ELR (cell line): Measurements from ENCODE around the gene CDC42BPA.
"Not testable (repeated sequence)": the region's sequence is repeated elsewhere in the genome, so short reads cannot be mapped to it uniquely, and the experiment has no call there.

Source experiments
- DNase-seq: peaks from one replicate; pipeline ENCODE4 v3.0.0-alpha.2; 2015; ENCODE audit warnings: low read depth

Gene CDC42BPA

DNA sequence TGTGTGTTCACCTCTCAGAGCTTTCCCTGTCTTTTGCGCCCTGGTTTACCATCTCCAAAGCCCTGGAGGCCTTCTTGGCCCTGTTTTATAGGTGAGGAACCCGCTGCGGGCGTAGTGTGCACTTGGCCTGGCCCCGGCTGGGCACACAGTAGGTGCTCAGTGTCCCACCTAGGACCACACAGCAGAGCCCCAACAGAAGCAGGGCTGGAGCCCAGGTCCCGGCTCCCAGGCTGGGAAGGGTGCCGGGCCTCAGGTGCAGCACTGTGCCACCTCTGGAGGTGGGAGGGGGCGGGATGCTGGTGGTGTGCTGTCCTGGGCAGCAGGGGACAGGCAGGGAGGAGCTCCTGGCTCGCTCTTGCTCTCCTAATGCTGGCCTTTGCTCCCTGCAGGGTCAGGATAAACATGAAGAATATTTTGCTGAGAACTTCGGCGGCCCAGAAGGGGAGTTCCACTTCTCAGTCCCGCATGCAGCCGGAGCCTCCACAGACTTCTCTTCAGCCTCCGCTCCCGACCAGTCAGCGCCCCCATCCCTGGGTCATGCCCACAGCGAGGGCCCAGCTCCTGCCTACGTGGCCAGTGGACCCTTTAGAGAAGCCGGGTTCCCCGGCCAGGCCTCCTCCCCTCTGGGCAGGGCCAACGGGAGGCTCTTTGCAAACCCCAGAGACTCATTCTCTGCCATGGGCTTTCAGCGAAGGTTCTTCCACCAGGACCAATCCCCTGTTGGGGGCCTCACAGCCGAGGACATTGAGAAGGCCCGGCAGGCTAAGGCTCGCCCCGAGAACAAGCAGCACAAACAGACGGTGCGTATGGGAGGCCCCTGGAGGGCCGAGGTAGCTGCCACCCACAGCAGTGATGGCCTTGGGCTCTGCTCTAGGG is 353.4 kb downstream of the CDC42BPA start:
- no peak for DNase-seq

DNA sequence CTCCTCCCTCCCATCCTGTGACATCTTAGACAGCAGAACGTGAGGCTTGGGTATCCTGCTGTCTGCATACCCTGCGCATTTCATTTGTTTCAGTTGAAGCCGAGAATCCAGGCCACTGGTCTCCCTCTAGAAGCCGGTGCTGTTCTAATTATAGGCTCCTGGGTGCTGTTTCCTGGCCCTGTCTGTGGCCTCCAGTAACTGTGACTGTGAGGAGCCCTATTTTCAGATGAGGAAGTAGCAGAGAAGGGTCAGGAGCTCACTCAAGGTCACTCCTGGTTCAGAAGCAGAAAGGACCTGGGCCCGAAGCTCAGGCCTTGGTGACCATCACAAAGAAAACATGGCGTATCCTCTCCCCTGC is 354.2 kb downstream of the CDC42BPA start:
- no peak for DNase-seq

DNA sequence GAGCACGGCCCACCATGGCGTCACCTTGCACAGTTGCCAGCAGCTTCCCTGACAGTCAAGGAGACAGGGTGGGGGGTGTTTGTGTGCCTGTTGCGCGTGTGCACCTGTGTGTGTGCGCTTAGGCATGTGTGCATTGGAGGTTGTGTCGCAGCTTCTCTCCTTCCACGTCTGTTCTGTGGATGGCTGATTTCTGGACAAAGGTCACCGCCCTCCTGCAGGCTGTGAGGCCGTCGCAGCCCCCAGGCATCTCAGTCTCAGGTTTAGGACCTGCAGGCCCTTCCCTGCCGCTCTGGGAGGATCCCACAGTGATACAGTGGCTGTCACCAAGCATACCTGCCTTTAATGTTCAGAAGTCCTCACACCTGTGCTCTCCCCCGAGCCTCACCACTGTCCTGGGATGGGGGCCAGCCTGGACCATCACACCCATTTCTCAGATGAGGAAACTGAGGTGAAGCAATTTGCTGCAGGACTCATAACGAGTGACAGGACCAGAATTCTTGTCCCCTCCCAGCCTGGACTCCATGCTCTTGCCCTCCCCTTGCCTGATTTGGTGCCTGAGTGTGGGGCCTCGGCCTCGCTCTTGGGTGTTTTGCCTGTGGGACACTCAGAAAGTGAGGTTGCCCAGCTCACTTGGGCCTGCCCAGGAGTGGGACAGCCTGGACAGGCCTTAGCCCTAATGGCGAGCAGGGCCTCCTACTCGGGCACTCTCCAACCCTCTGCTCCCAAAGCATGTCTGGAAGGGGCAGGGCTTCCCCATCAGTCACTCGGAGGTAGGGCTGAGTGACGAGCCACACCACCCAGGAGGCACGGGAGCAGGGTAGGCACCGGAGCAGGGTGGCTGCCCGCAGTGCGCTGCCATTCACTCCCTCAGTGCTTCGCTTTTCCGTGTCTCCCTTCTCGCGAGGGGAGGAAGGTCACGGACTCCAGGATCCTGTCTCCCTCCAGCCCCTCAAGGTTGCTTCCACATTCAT is 355.6 kb downstream of the CDC42BPA start:
- no peak for DNase-seq

DNA sequence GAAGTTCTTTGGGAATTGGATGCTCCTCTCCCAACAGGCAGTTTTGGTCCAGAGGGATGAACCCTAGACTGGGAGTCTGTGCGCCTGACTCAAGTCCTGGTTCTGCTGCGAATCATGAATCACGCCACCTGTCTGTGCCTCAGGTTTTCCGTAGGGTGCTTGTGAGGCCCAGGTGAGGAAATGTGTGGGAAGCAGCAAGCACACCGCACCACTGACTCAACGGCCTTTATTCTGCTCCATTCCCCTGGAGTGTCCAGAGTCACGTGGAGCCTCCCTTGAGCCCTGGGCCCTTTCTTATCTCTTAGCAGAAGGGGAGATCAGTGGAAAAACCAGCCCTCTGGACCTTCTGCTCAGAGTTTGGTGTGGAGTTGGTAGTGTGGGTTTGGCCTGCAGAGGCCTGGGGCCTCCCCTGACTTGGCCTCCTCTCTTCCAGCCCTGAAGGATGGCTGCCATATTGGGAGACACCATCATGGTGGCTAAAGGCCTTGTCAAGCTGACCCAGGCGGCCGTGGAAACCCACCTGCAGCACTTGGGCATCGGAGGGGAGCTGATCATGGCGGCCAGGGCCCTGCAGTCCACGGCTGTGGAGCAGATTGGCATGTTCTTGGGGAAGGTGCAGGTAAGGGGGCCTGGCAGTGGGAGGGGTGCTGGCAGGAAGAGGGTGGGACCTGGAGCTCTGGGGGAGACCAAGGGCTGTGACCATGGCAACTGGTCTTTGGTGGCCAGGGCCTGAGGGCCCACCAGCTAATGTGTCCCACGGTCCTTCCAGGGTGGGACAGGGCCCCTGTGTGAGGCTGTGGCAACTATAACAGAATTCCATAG is 357.1 kb downstream of the CDC42BPA start:
- DNase-seq: no peak

GRCh38 chr1:226960256-226960655 is 358.0 kb downstream of the CDC42BPA start:
- DNase-seq: no peak

DNA sequence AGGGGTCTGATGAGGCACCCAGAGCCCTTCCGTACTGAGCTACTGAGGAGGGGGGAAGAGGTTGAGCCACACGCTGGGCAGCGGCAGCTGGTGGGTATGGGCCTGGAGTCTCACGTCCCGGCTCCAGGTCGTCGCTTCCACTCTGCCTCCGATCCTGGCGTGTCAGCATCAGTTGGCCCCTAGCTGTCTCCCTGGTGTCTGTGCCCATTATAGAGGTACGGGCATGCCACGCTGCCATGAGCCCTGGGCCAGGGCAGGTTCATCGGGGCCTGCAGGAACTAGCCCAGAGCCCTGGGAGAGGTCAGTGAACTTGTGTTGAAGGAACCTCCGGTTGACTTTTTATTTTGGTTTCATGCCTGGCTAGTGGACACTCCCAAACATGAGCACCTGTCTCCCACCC is 360.0 kb downstream of the CDC42BPA start:
- no peak for DNase-seq

DNA sequence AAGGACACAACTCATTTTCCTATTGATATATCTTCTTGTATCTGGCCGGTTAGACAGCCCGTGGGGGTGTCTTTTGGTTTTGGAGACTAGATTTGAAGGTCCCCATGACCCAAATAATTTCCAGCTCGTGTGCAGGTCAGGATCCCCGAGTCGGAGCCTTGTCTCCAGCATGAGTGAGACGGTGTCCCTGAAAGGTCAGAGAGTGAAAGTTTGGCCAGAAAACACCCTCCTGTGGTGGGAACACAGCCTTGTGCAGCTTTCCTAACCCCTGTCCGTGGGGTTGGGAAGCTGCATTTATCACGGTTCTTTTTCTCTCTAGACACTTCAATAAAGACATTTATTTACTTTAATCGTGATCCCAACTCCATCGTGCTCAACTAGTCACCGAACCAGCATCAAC is 360.6 kb downstream of the CDC42BPA start:
- no peak for DNase-seq

DNA sequence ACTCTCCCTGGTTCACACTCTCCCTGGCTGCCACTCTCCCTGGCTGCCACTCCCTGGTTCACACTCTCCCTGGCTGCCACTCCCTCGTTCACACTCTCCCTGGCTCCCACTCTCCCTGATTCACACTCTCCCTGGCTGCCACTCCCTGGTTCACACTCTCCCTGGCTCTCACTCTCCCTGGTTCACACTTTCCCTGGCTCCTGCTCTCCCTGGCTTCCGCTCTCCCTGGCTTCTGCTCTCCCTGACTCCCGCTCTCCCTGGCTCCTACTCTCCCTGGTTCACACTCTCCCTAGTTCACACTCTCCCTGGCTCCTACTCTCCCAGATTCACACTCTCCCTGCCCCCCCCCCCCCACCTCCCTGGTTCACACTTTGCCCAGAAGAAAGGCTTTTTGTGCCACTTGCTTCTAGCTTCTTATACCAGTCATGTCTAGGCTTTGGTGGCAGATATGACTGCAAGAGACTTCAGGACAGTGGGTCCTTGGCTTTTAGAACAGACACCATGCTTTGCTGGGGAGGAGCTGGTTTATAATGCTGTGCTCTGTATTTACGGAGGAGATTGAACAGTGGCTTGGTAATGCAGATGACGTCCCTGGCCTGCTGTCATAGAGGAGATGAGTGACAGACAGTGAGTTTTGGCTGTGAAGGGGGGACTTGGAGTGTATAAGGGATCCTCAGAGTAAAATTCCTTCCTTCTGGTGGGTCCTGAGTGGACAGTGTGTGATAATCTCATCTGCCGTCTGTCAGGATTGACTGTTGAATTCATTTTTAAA is 361.2 kb downstream of the CDC42BPA start:
- no peak for DNase-seq

DNA sequence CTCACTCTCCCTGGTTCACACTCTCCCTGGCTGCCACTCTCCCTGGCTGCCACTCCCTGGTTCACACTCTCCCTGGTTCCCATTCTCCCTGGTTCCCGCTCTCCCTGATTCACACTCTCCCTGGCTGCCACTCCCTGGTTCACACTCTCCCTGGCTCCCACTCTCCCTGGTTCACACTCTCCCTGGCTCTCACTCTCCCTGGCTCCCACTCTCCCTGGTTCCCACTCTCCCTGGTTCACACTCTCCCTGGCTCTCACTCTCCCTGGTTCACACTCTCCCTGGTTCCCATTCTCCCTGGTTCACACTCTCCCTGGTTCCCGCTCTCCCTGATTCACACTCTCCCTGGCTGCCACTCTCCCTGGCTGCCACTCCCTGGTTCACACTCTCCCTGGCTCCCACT is 362.4 kb downstream of the CDC42BPA start:
- not testable (repeated sequence) for DNase-seq

- no peak for DNase-seq
Observed at GRCh38 chr1:226954777-226955176, 363.5 kb downstream of the CDC42BPA start.

- DNase-seq: no peak
Observed at GRCh38 chr1:226954337-226954736, 364.0 kb downstream of the CDC42BPA start.

DNA sequence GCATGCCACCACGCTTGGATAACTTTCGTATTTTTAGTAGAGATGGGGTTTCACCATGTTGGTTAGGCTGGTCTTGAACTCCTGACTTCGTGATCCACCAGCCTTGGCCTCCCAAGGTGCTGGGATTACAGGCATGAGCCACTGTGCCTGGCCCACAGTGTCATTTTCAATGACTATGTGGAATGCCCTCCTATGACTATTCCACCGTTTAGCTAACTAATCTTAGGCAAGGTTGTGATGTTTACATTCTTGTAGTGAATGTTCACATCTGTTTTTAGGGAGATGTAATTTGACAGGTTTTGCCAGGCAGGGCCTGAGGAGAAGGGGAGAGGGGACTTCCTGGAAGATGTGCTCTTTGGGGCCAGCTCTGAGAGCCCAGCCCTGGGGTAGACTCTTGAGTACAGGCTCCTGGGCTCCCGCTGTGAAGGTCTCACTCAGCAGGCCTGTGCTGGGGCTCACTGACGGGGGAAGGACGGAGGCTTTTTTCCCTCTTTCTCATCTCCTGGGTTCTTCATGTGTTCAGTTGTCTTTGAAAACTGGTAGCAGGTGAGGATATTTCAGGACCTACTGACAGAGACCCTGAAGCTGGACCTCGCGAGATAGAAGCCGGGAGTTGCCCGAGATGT is 365.0 kb downstream of the CDC42BPA start:
- no peak for DNase-seq

DNA sequence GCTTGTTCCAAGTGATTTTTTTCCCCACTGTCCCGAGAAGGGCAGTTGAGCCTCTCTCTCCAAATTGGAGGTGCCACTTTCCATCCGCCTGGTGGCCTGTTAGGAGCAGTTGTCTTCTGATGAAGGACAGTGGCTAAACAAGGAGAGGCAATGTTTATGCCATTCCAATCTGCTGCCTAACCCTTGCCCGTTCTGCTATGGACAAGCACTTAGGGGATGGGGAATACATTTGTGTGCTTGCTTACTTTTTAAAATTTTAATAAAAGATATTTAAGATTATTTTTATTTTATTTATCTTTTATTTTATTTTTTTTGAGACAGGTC is 366.2 kb downstream of the CDC42BPA start:
- DNase-seq: no peak

- no peak for DNase-seq
Observed at GRCh38 chr1:226951286-226952117, 366.8 kb downstream of the CDC42BPA start.

GRCh38 chr1:226950871-226951270 is 367.4 kb downstream of the CDC42BPA start:
- DNase-seq: no peak

- no peak for DNase-seq
Observed at GRCh38 chr1:226950316-226950715, 368.0 kb downstream of the CDC42BPA start.

DNA sequence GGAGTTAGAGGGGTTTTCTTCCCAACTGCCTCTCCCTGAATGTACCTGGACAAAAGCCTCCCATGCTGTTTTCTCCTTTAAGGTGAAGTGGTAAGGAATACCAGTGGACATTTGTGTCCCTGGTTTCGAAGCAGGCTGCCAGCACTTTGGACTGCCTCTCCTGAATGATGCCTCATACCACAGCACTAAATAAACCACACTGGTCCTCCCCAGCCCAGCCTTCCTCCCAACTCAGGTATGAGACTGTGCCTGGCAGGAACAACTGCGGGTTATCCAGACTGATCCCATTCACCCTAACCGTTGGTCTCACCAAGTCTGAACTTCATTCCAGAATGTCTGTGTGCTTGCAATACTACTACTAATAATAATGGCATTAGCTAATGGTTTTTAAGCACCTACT is 368.9 kb downstream of the CDC42BPA start:
- no peak for DNase-seq

DNA sequence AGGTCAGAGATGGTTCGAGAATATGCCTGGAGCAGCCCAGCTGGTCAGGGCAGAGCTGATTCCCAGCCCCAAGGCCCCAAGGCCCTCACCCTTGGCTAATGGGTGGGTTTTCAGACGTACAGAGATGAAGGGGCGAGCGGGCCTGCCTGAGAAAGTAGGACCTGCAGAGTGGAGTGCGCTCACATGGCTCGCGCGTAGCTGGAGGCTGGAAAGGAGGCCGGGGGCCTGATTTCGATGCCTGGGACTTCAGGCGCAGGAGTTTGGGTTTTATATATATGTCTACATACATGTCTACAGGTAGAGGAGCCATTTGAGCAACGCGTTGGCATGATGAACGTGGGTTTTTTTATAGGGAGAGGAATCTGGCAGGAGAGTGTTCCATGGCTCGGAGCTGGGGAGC is 369.3 kb downstream of the CDC42BPA start:
- no peak for DNase-seq

DNA sequence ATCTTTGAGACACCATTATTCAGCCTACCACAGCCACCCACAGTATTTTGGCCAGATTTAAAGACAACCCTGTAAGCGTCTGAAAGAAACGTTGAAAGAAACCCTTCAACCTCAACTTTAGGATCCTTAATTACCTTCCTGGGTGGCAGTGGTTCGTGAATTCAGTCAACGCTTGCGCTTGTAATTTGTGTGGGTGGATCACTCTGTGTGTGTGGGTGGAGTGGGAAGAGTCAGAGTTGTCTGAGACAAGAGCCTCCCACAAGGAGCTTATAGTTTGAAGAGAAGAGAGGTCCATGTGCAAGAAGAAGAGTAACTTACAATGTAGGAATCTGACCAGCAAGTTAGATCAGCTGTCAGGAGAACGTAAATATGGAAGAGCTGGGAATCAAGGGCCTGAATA is 369.8 kb downstream of the CDC42BPA start:
- no peak for DNase-seq

- DNase-seq: no peak
Observed at GRCh38 chr1:226948051-226948450, 370.2 kb downstream of the CDC42BPA start.
